ENCODE results near the gene ZNF423.
"Not testable (repeated sequence)": the region's sequence is repeated elsewhere in the genome, so short reads cannot be mapped to it uniquely, and the experiment has no call there.

ZNF423 gene

DNA sequence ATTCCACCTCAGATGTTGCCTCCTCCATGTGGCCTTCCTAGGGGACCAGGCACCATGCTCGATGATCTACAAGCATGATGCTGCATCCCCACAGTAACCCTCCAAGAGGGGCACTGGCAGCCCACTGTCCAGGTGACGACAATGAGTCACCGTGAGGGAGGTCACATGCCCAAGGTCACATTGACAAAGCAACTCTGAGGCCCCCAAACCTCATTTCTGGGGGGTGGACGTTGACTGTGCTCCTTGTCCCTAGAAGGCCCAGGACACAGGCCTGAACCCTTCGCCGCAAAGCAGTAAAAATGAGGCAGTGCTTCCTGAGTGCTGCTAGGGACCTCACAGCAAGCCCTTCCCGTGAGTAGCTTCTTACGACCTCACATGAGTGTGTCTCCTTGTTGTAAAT, 345.8 kb downstream of the ZNF423 start:
- Histone ChIP-seq H3K27me3 (replicated peaks; ENCODE audit: insufficient read depth, low read length) (no peaks in the 10 kb centered on the region), H3K9me3 (replicated peaks; ENCODE audit: insufficient read depth, low read length) (no peaks in the 10 kb centered on the region), H3K79me2 (ENCODE audit: low read length) (no peaks in the 10 kb centered on the region), H3K36me3 (replicated peaks; ENCODE audit: insufficient read depth, low read length) (no peaks in the 10 kb centered on the region), H3K4me2 (ENCODE audit: low read depth, low read length) (no peak overlapping the region), H3K9ac (ENCODE audit: low read length) (no peak overlapping the region), H3F3A (ENCODE audit: insufficient read depth, low read length) (no peaks in the 10 kb centered on the region), H3K27ac (ENCODE audit: low read length) (no peak overlapping the region), H4K20me1 (ENCODE audit: insufficient read depth, low read length) (no peaks in the 10 kb centered on the region), H3K9me2 (replicated peaks; ENCODE audit: insufficient read depth, low read length) (no peaks in the 10 kb centered on the region), H3K4me3 (ENCODE audit: low read length) (no peak overlapping the region), H3K4me1 (ENCODE audit: low read length) (no peaks in the 10 kb centered on the region), H2AFZ (ENCODE audit: low read length) (no peak overlapping the region)
- TF ChIP-seq EZH2 (optimal IDR thresholded peaks at IDR 0.05; ENCODE audit: low read depth, low read length), result no peak
- TF ChIP-seq CTCF (IDR thresholded peaks at IDR 0.05; ENCODE audit: low read length), result no peak
- TF ChIP-seq EZH2phosphoT487 (IDR thresholded peaks at IDR 0.05; ENCODE audit: low read length), result no peak
- DNase-seq, result no peak

DNA sequence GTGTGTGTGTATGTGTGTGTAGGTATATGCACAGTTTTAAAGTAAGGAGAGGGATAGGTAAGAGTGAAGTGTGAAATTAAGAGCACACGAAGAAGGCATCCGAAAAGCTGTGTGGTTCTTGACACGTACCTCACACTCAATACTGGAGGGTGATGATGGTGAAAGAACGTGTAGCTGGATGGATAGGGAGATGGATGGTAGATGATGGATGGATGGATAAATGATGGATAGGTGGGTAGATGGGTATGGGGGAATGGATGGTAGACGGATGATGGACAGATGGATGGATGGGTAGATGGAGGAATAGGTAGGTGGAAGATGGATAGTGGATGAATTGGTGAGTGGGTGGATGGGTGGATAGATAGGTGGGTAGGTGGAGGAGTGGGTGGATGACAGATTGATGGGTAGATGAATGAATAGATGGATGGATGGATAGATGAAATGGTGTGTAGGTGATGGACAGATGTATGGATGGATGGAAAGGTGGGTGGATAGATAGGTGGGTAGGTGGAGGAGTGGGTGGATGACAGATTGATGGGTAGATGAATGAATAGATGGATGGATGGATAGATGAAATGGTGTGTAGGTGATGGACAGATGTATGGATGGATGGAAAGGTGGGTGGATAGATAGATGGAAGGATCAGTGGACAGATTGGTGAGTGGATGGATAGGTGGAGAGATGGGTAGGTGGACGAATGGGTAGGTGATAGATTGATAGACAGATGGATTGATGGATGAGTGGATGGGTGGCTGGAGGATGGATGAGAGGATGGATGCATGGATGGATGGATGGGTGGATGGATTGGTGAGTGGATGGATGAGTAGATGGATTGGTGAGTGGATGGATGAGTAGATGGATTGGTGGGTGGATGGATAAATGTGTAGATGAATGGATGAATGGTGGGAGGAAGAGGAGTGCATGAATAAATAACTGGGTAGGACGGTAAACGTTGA, 349.6 kb downstream of the ZNF423 start:
- not testable (repeated sequence) for H3K9me2 ChIP-seq (replicated peaks; ENCODE audit: insufficient read depth, low read length); H2AFZ ChIP-seq (ENCODE audit: low read length); H3K4me2 ChIP-seq (ENCODE audit: low read depth, low read length); H3F3A ChIP-seq (ENCODE audit: insufficient read depth, low read length); H3K9ac ChIP-seq (ENCODE audit: low read length); DNase-seq; H3K27ac ChIP-seq (ENCODE audit: low read length); H3K4me3 ChIP-seq (ENCODE audit: low read length); H3K27me3 ChIP-seq (replicated peaks; ENCODE audit: insufficient read depth, low read length); H3K9me3 ChIP-seq (replicated peaks; ENCODE audit: insufficient read depth, low read length); H3K79me2 ChIP-seq (ENCODE audit: low read length); H3K4me1 ChIP-seq (ENCODE audit: low read length); H3K36me3 ChIP-seq (replicated peaks; ENCODE audit: insufficient read depth, low read length); H4K20me1 ChIP-seq (ENCODE audit: insufficient read depth, low read length)

GRCh38 chr16:49505556-49505955, 350.4 kb downstream of the ZNF423 start:
- H3K27ac ChIP-seq (ENCODE audit: low read length), result no peak overlapping the region
- H3K9me3 ChIP-seq (replicated peaks; ENCODE audit: insufficient read depth, low read length), result no peaks in the 10 kb centered on the region
- no peaks in the 10 kb centered on the region for H3K9me2 ChIP-seq (replicated peaks; ENCODE audit: insufficient read depth, low read length)
- H3K79me2 ChIP-seq (ENCODE audit: low read length), result no peaks in the 10 kb centered on the region
- no peaks in the 10 kb centered on the region for H3F3A ChIP-seq (ENCODE audit: insufficient read depth, low read length)
- no peak for DNase-seq
- no peak overlapping the region for H3K4me3 ChIP-seq (ENCODE audit: low read length)
- H4K20me1 ChIP-seq (ENCODE audit: insufficient read depth, low read length), result no peaks in the 10 kb centered on the region
- no peaks in the 10 kb centered on the region for H3K4me1 ChIP-seq (ENCODE audit: low read length)
- H3K27me3 ChIP-seq (replicated peaks; ENCODE audit: insufficient read depth, low read length), result no peaks in the 10 kb centered on the region
- TF ChIP-seq CTCF (IDR thresholded peaks at IDR 0.05; ENCODE audit: low read length), result no peak
- no peak for TF ChIP-seq EZH2phosphoT487 (IDR thresholded peaks at IDR 0.05; ENCODE audit: low read length)
- TF ChIP-seq EZH2 (optimal IDR thresholded peaks at IDR 0.05; ENCODE audit: low read depth, low read length), result no peak
- H3K4me2 ChIP-seq (ENCODE audit: low read depth, low read length), result no peak overlapping the region
- no peak overlapping the region for H2AFZ ChIP-seq (ENCODE audit: low read length)
- no peak overlapping the region for H3K9ac ChIP-seq (ENCODE audit: low read length)
- no peaks in the 10 kb centered on the region for H3K36me3 ChIP-seq (replicated peaks; ENCODE audit: insufficient read depth, low read length)

DNA sequence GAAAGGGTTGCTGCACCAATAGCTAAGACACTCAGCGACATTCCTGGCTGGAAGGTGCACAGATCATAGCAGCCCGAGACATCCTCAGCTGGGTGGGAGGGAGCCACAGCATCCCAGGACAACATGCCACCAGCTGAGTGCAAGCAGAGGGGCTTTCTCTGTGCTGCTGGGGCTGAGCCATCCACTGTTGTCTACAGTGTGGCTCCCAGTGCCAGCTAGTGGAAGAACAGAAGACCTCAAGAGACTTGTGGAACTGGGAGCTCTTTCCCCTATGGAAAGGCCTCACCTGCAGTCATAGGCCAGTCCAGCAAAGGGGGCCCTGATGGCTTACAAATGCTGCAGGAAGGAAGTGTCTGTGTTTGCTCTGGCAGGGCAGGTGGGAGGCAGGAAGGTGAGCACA, 351.3 kb downstream of the ZNF423 start:
- Histone ChIP-seq H3K9me3 (replicated peaks; ENCODE audit: insufficient read depth, low read length) (no peaks in the 10 kb centered on the region), H2AFZ (ENCODE audit: low read length) (no peak overlapping the region), H3K9ac (ENCODE audit: low read length) (no peak overlapping the region), H3K4me2 (ENCODE audit: low read depth, low read length) (no peak overlapping the region), H3K9me2 (replicated peaks; ENCODE audit: insufficient read depth, low read length) (no peaks in the 10 kb centered on the region), H3K4me3 (ENCODE audit: low read length) (no peak overlapping the region), H3F3A (ENCODE audit: insufficient read depth, low read length) (no peaks in the 10 kb centered on the region), H3K79me2 (ENCODE audit: low read length) (no peaks in the 10 kb centered on the region), H3K4me1 (ENCODE audit: low read length) (no peaks in the 10 kb centered on the region), H4K20me1 (ENCODE audit: insufficient read depth, low read length) (no peaks in the 10 kb centered on the region), H3K36me3 (replicated peaks; ENCODE audit: insufficient read depth, low read length) (no peaks in the 10 kb centered on the region), H3K27me3 (replicated peaks; ENCODE audit: insufficient read depth, low read length) (no peaks in the 10 kb centered on the region), H3K27ac (ENCODE audit: low read length) (no peak overlapping the region)
- TF ChIP-seq CTCF (IDR thresholded peaks at IDR 0.05; ENCODE audit: low read length), result no peak
- DNase-seq, result no peak

Measured in MM.1S (cell line).